ENCODE measurements around the gene MINDY2.

Gene MINDY2

DNA sequence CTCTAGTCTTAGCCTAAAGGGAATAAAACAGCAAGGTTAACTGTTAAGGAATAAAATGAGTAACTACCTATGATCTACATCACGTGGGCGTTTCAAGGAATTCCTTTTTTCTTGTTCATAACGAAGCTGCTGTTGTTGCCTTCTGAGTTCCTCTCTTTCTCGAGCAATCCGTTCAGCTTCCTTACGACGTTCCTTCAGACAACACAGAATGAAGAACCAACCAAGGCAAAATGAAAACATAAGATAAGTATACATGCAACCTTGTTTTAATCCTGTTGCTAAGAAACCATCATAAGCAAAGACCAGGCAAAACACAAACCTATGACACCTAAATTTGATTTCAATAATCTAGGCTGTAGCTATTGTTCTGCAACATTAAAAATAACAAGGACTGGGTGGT lies 118.3 kb downstream of the MINDY2 start:
- DNase-seq = no peak

DNA sequence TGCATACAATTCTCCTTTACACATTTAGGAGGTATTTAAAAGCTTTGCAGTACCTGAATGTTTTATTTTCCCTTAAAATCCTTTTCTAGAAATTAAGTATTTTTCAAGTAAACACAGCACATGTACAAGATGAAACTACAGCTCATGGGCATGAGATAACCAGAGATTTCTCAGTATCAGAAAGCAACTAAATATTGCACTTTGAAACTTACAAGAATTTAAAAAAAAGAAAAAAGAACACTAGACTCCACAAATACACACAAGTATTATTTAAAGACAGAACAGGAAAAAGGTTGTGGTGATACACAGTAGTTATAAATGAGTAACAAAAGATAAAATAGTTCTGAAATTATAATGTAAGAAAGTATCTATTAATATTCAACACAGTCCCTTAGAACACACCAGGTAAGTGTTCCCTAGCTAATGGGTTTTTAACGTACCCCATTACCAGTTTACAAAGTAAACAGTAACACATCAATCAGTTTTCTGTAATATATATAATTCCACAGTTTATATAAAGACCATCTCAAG lies 127.1 kb downstream of the MINDY2 start:
- DNase-seq = no peak

DNA sequence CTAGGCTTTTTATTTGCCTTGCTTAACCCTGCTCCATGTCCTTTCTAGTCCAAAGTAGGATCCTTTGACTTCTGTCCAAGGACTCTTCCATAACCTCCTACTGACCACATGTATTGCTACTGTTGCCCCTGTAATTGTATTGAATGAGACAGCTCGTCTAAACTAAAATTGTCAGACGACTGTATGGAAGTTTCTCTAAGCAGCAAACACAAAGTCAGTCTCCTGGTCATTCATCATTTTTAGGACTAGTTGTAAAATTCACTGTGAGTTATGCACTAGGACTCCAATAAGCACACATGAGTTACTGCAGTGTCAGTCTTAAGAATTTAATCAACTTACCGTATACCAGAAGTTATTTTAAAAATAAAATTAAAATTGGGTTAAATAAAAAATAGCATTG lies 129.5 kb downstream of the MINDY2 start:
- no peak for DNase-seq

DNA sequence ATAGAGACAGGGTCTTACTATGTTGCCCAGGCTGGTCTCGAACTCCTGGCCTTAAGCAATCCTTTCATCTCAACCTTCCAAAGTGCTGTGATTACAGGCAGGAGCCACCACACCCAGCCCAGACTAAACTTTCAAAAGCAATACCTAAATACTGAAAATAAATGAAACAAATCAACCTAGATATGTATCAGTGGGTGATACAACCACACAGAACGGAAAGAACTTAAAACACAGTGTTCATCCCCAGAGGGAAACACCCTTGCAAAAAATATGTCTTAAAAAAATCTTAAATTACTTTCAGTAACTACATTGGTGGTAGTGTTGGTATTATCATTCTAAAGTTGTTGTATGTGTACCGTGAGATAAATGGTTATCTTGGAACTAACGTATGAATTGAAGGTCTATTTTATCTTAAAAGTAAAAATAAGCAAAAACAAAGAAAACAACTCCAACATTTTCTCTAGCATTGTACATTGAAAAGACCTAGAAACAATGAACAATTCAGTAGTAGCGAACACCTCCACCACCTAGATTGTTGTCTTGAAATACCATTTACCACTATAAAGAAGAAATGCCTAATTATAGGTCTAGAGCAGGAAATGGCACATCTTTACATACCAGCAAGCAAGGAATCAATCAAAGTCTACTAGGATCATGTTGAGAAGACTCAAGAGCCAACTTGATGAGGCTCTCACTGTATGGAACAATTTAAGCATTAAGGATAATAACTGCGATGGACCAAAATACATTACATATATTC lies 137.6 kb downstream of the MINDY2 start:
- no peak for DNase-seq

DNA sequence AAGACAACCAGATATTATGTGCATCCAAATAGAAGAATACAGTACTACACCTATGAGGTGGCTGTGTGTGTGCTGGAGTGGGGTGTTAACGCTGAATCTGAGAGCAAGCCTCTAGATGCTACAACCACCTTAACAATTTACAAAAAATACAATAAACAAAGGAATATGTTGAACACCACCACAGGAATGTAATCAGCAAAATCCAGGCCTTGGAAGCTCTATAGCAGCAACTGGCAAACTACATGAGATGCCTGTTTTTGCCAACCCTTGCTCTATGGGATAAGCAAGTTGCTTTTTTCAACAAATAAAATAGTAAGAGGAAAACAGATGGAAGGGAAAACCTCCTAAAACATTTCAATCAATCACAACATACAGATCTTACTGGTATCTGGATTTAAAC lies 138.5 kb downstream of the MINDY2 start:
- no peak for DNase-seq

DNA sequence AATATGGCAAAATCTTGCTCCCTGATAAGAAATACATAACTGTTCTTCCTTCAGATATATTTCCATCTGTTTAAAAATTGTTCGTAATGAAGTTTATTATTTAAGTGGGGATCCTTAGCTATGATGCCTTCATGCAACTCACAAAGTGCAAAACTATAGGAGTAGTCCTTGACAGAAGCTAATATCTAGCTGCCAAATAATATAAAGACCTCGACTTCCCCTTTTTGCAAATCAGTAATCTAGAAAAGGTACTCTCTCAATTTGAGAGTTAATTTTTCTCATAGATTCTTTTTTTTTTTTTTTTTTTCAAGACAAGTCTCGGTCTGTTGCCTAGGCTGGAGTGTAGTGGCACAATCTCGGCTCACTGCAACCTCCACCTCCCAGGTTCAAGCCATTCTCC lies 139.4 kb downstream of the MINDY2 start:
- no peak for DNase-seq

All from DMS79 (cell line).